A549 (cell line): ENCODE data around the gene TNFRSF1B.

Experiments used
- CBX8 ChIP-seq: fragments of 200-600 bp; sonication (generic); IDR thresholded peaks from 2 replicates; pipeline ENCODE4 v1.6.1; 2016
- CHD2 ChIP-seq: fragments of 150-350 bp; IDR thresholded peaks from 2 replicates; pipeline ENCODE4 v1.6.1; 2014; ENCODE audit warnings: low read length; ENCODE audit not compliant: partially characterized antibody
- CTCF ChIP-seq: fragments of >200 bp; sonication (Bioruptor Twin); formaldehyde crosslinking; IDR thresholded peaks from 3 replicates; pipeline ENCODE4 v1.5.1; 2016
- FOSL2 ChIP-seq, 2 experiments: fragments of 450-650 bp in 1 of 2; fragments of >200 bp in 1 of 2; sonication (Bioruptor Twin) in 1 of 2; formaldehyde crosslinking; IDR thresholded peaks; 2 replicates each; pipeline versions ENCODE4 v1.5.0 to v1.6.1; 2016 to 2020; ENCODE audit warnings: mild to moderate bottlenecking in 1 of 2, moderate library complexity in 1 of 2
- HDAC2 ChIP-seq: fragments of 200-600 bp; sonication (generic); IDR thresholded peaks from 2 replicates; pipeline ENCODE4 v1.6.1; 2016
- POLR2A ChIP-seq: IDR thresholded peaks from 2 replicates; pipeline ENCODE4 v1.6.1; 2012; ENCODE audit warnings: mild to moderate bottlenecking, low read length
- POLR2AphosphoS2 ChIP-seq: conservative IDR thresholded peaks from 2 replicates; pipeline ENCODE4 v1.6.1; 2012; ENCODE audit warnings: low read length, improper control_type of control experiment, inconsistent platforms

- TF ChIP-seq POLR2A (no peak), CHD2 (no peak), CTCF (no peak), POLR2AphosphoS2 (no peak), CBX8 (no peak), FOSL2 (IDR thresholded peaks at IDR 0.05) (no peak), FOSL2 (CRISPR knock-in tag; IDR thresholded peaks at IDR 0.05) (no peak), HDAC2 (no peak)
Measured at GRCh38 chr1:12204754-12205658, 38.2 kb downstream of the TNFRSF1B start.
